ENCODE data around the gene TMEM30A.

- TF ChIP-seq POLR2AphosphoS5 (IDR thresholded peaks at IDR 0.05; ENCODE audit: borderline replicate concordance, low read depth, low read length): no peak
- TF ChIP-seq EZH2 (IDR thresholded peaks at IDR 0.05): no peak
Measured at GRCh38 chr6:75282706-75283105, 1.9 kb downstream of the TMEM30A start.

Measured in SK-N-MC (cell line).